ENCODE results near the gene TUBGCP5.

Gene TUBGCP5

DNA sequence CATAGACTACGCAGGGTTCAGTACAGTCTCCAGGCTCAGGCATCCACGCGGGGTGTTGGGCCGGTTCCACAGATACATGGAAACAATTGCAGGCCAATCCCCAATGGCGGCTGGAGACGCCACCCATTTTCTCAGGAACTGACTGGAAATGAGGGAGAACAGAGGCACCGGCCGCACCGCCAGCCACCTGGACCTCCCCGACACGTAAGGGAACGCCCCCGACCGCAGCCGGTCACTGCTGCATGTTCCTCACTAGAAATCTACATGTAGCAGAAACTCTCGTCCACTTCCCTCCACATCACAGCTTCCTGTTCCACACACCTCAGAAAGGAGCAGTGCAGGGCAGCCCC is 88.4 kb downstream of the TUBGCP5 start:
- no peak for DNase-seq

DNA sequence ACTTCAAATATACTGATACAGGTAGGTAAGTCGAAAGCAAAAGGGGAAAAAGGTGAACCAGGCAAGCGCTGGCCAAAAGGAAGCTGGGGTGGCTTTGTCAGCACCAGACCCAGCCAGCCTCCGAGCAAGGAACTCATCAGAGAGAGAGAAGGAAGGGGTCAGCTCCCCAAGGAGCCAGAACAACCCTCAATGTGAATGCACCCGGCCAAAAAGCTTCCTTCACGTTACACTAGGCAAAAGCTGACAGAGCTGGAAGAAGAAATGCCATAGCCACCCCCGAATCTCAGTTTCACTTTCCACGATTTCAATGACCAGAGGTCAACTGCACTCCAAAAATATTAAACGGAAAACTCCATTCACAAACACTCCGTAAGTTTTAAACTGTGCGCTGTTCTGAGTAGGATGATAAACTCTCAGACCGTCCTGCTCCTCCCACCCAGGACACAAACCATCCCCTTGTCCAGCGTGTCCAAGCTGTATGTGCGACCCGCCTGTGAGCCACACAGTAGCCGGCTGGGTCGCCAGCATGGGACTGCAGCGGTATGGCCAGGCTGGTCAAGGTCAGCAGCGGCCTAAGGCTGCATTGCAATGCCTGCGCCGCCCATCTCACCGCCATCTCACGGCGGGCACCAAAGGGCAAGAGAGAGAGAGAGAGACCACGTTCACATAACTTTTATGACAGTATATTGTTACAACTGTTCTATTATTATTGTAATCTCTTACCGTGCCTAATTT is 88.9 kb downstream of the TUBGCP5 start:
- no peak for DNase-seq
